Measurements from ENCODE around the gene SCN2A.

Gene SCN2A

DNA sequence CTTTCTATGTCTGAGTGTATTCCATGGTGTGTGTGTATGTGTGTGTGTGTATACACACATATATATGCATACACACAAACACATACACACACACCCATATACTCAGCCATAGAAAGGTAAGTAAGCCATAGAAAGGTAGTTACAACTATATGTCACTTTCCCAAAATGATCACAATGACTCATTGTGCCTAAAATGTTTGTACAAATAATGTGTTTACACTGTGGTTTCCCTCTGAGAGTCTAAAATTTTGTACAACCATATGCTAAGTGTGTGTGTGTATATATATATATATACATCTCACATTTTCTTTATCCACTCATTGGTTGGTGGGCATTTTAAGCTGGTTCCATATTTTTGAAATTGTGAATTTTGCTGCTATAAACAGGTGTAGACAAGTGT lies 175.0 kb downstream of the SCN2A start:
- TF ChIP-seq, protein P1, sequence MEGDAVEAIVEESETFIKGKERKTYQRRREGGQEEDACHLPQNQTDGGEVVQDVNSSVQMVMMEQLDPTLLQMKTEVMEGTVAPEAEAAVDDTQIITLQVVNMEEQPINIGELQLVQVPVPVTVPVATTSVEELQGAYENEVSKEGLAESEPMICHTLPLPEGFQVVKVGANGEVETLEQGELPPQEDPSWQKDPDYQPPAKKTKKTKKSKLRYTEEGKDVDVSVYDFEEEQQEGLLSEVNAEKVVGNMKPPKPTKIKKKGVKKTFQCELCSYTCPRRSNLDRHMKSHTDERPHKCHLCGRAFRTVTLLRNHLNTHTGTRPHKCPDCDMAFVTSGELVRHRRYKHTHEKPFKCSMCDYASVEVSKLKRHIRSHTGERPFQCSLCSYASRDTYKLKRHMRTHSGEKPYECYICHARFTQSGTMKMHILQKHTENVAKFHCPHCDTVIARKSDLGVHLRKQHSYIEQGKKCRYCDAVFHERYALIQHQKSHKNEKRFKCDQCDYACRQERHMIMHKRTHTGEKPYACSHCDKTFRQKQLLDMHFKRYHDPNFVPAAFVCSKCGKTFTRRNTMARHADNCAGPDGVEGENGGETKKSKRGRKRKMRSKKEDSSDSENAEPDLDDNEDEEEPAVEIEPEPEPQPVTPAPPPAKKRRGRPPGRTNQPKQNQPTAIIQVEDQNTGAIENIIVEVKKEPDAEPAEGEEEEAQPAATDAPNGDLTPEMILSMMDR (conservative IDR thresholded peaks at IDR 0.05; ENCODE audit: low read depth, low read length), result no peak
- H3K4me3 ChIP-seq (ENCODE audit: low read length), result no peak overlapping the region
- no peak for DNase-seq (ENCODE audit: low read depth)

DNA sequence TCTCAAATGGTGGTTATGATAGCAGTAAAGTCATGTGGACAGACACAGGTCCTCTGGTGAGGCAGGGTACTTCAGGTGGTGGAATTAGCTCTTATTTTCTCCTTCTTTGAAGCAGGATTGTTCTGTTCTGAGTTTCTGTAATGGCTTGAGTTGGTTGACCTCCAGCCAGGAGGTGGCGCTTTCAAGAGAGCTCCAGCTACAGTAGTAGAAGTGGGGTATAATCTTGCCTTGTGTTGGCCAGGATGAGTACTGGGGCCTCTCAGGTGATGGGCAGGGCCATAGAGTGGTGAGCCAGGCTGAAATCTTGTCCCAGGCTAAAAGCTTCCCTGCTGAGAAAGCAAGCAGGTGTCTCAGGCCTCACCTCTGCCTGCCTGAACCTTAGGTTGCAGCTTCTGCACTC lies 177.8 kb downstream of the SCN2A start:
- H3K4me3 ChIP-seq (ENCODE audit: low read length), result no peak overlapping the region
- no peak for DNase-seq (ENCODE audit: low read depth)

DNA sequence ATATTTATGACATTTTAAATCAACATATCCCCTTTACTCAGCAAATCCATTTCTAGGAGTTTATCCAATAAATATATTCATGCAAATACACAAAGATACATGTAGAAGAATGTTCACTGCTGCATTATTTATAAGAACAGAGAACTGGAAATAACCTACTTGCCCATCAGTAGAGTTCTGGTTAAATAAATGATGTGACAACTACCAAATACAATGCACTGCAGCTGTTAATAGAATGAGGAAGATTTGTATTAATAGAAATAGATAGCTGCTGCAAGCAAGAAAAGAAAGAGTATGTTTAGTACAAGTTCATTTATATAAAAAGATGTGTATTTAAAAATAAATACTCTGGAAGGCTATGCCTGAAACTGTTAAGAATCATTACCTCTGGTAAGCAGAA lies 181.0 kb downstream of the SCN2A start:
- TF ChIP-seq, protein P1 (conservative IDR thresholded peaks at IDR 0.05; ENCODE audit: low read depth, low read length), result no peak
- no peak overlapping the region for H3K4me3 ChIP-seq (ENCODE audit: low read length)
- DNase-seq (ENCODE audit: low read depth), result no peak

More for the DNA sequence above, 177.8 kb downstream of the SCN2A start:
- TF ChIP-seq, protein P1 (conservative IDR thresholded peaks at IDR 0.05; ENCODE audit: low read depth, low read length), result no peak

DNA sequence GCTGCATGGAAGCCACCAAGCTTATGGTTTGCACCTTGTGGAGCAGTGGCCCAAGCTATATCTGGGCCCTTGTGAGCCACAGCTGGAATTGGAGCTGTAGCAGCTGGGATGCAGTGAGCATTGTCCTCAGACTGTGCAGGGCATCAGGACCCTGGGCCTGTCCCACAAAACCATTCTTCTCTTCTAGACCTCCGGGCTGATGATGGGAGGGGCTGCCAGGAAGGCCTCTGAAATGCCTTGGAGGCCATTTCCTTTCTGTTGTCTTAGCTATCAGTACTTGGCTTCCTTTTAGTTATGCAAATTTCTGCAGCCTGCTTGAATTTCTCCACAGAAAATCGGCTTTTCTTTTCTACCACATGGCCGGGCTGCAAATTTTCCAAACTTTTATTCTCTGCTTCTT lies 183.9 kb downstream of the SCN2A start:
- DNase-seq (ENCODE audit: low read depth), result no peak
- no peak overlapping the region for H3K4me3 ChIP-seq (ENCODE audit: low read length)
- TF ChIP-seq, protein P1 (conservative IDR thresholded peaks at IDR 0.05; ENCODE audit: low read depth, low read length), result no peak

DNA sequence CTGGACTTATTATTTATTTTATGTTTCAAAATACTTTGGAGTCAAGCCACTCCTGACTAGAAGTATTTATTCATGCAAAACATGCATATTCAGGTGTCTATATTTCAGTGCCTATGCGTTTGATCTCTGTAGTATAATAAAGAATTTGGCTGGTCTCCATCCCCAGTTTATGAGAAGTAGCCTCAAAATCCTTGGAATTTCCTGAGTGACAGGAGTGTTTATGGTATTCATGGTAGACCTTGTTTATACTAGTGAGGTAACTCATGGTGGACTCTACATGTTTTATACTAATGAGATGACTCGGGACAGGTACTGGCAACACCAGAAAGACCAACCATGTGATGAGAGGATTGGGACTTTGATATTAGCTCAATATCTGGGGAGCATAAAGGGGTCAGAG lies 186.3 kb downstream of the SCN2A start:
- no peak overlapping the region for H3K4me3 ChIP-seq (ENCODE audit: low read length)
- TF ChIP-seq, protein P1 (conservative IDR thresholded peaks at IDR 0.05; ENCODE audit: low read depth, low read length), result no peak
- no peak for DNase-seq (ENCODE audit: low read depth)

DNA sequence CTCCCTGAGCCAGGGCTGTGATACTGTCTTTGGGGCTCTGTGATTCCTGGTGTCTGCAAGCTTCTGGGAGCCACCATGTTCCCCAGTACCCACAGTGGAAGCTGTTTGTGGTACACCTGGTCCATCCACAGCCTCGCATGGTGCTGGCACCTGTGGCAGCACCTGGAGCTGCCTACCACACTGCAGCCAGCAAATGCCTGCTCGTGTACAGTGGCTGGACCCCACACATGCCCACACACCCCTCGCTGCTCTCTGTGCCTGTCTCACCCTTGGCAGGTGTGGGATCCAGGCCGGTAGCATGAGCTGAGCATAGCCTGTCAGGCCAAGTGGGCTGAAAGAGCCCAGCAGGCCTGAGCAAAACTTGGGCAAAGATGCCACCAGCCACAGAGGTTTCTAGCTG lies 188.5 kb downstream of the SCN2A start:
- TF ChIP-seq, protein P1 (conservative IDR thresholded peaks at IDR 0.05; ENCODE audit: low read depth, low read length), result no peak
- H3K4me3 ChIP-seq (ENCODE audit: low read length), result no peak overlapping the region
- DNase-seq (ENCODE audit: low read depth), result no peak

DNA sequence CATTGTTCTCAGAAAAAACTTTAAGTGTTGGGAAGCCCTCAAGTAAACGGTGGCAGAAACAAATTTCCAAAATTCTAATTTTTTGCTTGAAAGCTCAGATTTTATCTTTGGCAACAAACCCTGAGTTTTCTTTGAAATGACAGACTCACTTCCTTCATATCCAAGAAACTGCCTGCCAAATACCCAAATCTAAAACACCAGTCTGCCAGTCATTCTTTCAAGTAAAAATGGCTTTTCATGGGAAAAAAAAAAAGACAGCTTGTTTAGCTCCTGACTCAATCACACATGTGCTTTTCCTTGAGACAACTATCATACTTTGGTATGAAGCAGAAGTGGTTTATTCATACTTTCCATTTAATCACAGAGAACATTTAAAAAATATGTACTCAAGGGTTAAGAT lies 189.7 kb downstream of the SCN2A start:
- DNase-seq (ENCODE audit: low read depth), result peak; percentile 12
- TF ChIP-seq, protein P1 (conservative IDR thresholded peaks at IDR 0.05; ENCODE audit: low read depth, low read length), result no peak
- no peak overlapping the region for H3K4me3 ChIP-seq (ENCODE audit: low read length)

Data from retinal pigment epithelial cell (primary cell).